ENCODE results near the gene MYO18B.

MYO18B gene

DNA sequence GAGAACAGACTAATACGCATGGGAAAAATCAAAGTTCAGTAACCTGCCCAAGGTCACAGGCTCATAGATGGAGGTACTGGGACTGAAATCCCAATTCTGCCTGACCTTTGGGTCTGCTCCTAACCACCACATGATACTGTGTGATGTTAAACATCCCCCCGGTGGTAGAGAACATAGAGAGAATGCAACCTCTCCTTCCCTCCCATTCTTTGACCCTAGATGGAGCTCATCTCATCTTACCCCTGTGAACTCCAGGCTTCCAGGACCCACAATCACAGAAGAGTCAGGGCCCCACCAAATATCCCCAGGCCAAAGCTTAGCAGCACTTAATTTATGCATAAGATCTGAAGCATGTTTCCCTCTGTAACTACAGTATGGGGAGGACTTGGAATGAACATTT lies 198.5 kb downstream of the MYO18B start:
- Histone ChIP-seq H3K36me3 (ENCODE audit: control insufficient read depth, insufficient read depth, low read length) (no peaks in the 10 kb centered on the region), H3K4me3 (replicated peaks; ENCODE audit: low read depth, low read length) (no peak overlapping the region), H3K27me3 (replicated peaks; ENCODE audit: control insufficient read depth, insufficient read depth, low read length) (no peaks in the 10 kb centered on the region; the same call in 1 of the 2 replicates)
- DNase-seq (ENCODE audit: extremely low read depth, insufficient read length) = no peak
- TF ChIP-seq, protein P1, sequence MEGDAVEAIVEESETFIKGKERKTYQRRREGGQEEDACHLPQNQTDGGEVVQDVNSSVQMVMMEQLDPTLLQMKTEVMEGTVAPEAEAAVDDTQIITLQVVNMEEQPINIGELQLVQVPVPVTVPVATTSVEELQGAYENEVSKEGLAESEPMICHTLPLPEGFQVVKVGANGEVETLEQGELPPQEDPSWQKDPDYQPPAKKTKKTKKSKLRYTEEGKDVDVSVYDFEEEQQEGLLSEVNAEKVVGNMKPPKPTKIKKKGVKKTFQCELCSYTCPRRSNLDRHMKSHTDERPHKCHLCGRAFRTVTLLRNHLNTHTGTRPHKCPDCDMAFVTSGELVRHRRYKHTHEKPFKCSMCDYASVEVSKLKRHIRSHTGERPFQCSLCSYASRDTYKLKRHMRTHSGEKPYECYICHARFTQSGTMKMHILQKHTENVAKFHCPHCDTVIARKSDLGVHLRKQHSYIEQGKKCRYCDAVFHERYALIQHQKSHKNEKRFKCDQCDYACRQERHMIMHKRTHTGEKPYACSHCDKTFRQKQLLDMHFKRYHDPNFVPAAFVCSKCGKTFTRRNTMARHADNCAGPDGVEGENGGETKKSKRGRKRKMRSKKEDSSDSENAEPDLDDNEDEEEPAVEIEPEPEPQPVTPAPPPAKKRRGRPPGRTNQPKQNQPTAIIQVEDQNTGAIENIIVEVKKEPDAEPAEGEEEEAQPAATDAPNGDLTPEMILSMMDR (IDR thresholded peaks at IDR 0.05; ENCODE audit: insufficient read depth, low read length, poor library complexity, severe bottlenecking) = no peak

DNA sequence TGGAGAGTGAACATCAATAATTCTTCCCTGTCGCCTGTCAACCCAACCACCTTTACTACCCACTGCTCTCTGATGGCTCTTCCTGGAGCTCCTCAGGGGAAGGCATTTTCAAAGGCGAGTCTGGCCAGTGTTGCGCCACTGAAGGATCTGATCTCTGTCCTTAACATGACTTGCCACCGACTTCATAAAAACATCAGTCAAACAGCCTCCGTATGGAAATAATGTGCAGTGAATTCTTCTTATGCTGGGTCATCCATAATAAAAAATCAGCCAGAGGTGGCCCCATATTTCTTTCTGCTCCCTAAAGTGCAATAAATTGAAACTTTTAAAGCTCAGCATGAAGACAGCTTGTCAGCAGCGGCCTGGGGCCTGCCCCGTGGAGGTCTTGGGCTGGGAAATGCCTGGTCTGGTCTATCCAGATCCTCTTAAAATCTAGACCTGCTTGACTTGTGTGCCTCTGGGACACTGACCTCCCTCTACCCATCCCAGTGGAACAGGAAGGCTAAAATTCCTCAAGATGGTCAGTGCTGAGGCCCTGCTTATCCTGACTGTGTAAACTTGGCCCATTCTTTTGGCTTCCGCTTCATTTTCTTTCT lies 199.5 kb downstream of the MYO18B start:
- Histone ChIP-seq H3K27me3 (replicated peaks; ENCODE audit: control insufficient read depth, insufficient read depth, low read length) (no peaks in the 10 kb centered on the region; the same call in 1 of the 2 replicates), H3K36me3 (ENCODE audit: control insufficient read depth, insufficient read depth, low read length) (no peaks in the 10 kb centered on the region), H3K4me3 (replicated peaks; ENCODE audit: low read depth, low read length) (no peak overlapping the region)
- TF ChIP-seq, protein P1 (IDR thresholded peaks at IDR 0.05; ENCODE audit: insufficient read depth, low read length, poor library complexity, severe bottlenecking) = no peak
- no peak for DNase-seq (ENCODE audit: extremely low read depth, insufficient read length)

DNA sequence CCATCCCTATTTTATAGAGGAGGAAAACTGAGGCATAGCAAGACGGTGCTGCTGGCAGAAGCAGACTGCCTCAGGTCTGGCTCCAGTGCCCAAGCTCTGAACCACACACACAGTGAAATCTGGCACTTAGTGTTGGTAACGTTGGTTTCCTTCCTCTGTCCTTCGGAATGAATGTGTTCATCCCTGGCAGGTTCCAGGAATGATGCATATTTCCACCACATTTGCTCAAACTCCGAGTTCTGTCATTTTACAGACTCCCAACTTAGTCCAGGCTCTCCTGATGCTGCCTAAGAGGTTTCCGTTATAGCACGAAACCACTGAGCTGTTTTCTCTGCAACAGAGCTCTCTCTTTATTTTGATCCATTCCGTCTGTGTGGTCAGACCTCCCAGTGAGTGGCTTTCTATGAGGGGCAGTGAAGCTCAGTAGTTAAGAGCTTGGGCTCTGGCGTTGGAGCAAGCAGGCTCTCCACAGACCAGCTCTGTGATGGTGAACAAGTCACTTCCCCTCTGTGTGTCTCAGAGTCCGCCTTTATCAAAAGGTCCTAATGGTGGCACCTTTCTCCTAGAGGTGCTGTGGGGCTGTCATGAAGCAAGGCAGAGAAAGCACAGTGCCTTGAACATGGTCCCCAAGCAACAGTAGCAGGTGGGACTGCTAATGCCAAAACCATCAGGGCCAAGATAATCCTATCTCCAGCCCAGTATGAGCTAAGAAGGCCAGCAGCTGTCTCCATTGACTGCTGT lies 200.3 kb downstream of the MYO18B start:
- TF ChIP-seq, protein P1 (IDR thresholded peaks at IDR 0.05; ENCODE audit: insufficient read depth, low read length, poor library complexity, severe bottlenecking) = no peak
- no peaks in the 10 kb centered on the region for H3K36me3 ChIP-seq (ENCODE audit: control insufficient read depth, insufficient read depth, low read length)
- no peaks in the 10 kb centered on the region; the same call in 1 of the 2 replicates for H3K27me3 ChIP-seq (replicated peaks; ENCODE audit: control insufficient read depth, insufficient read depth, low read length)
- DNase-seq (ENCODE audit: extremely low read depth, insufficient read length) = no peak
- H3K4me3 ChIP-seq (replicated peaks; ENCODE audit: low read depth, low read length) = no peak overlapping the region

- TF ChIP-seq, protein P1 (IDR thresholded peaks at IDR 0.05; ENCODE audit: insufficient read depth, low read length, poor library complexity, severe bottlenecking) = no peak
- no peaks in the 10 kb centered on the region for H3K36me3 ChIP-seq (ENCODE audit: control insufficient read depth, insufficient read depth, low read length)
- H3K4me3 ChIP-seq (replicated peaks; ENCODE audit: low read depth, low read length) = no peak overlapping the region
- no peak for DNase-seq (ENCODE audit: extremely low read depth, insufficient read length)
- no peaks in the 10 kb centered on the region; the same call in 1 of the 2 replicates for H3K27me3 ChIP-seq (replicated peaks; ENCODE audit: control insufficient read depth, insufficient read depth, low read length)
Measured at GRCh38 chr22:25942856-25943411, 200.9 kb downstream of the MYO18B start.

DNA sequence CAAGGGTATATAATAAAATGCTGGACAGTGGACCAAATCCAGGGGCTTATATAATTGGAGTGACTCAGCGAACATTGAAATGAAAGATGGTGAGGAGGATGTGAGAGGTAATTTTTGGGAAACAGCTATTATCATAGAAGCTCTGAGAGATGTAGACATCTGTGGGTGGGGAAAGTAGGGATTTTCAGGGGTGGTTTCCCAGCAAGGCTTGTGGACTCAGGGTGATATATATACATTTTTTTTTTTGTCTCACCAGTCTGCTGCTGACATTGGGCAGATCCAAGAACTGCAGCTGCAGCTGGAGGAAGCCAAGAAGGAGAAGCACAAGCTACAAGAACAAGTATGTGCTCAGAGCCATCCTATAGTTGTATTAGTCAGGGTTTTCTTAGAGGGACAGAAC lies 208.1 kb downstream of the MYO18B start:
- no peak overlapping the region for H3K4me3 ChIP-seq (replicated peaks; ENCODE audit: low read depth, low read length)
- TF ChIP-seq, protein P1 (IDR thresholded peaks at IDR 0.05; ENCODE audit: insufficient read depth, low read length, poor library complexity, severe bottlenecking) = no peak
- no peak for DNase-seq (ENCODE audit: extremely low read depth, insufficient read length)
- H3K27me3 ChIP-seq (replicated peaks; ENCODE audit: control insufficient read depth, insufficient read depth, low read length) = no peaks in the 10 kb centered on the region
- no peaks in the 10 kb centered on the region for H3K36me3 ChIP-seq (ENCODE audit: control insufficient read depth, insufficient read depth, low read length)

All from GM06990 (cell line).